LNCaP clone FGC (cell line): Measurements from ENCODE around the gene PDCD7.

Source experiments
- DNase-seq: peaks from one replicate; pipeline ENCODE4 v3.0.0-alpha.2; 2011; ENCODE audit warnings: low read depth
- H3K4me3 ChIP-seq: 2 replicates; pipeline ENCODE4 v1.5.1; 2011; ENCODE audit warnings: mild to moderate bottlenecking, low read depth, low read length, control low read depth
- TF ChIP-seq, protein P1 (sequence below): IDR thresholded peaks from 2 replicates; pipeline ENCODE4 v1.5.1; 2012; ENCODE audit warnings: mild to moderate bottlenecking; ENCODE audit not compliant: control insufficient read depth, insufficient read depth; ENCODE audit errors: extremely low read depth

The PDCD7 gene

DNA sequence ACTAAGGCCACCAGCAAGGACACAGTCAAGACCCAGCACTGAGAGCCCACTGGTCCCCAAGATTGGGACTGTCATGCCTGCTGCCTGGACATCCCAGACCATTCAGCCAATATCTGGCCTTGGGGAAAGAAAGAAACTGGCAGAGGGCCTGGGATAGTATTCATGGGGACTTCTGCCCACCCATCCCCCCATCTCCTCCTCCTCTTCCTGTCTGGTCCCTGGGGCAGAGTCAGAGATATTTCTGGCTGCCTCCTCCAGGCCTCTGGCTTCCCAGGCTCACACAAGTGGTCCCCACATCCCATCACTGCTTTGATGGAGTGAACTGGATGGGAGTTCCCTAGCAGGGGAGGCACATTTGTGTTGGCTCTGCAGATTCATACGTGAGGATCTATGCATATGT lies 61.6 kb downstream of the PDCD7 start:
- no peak for DNase-seq
- H3K4me3 ChIP-seq = no peak overlapping the region
- TF ChIP-seq, protein P1, sequence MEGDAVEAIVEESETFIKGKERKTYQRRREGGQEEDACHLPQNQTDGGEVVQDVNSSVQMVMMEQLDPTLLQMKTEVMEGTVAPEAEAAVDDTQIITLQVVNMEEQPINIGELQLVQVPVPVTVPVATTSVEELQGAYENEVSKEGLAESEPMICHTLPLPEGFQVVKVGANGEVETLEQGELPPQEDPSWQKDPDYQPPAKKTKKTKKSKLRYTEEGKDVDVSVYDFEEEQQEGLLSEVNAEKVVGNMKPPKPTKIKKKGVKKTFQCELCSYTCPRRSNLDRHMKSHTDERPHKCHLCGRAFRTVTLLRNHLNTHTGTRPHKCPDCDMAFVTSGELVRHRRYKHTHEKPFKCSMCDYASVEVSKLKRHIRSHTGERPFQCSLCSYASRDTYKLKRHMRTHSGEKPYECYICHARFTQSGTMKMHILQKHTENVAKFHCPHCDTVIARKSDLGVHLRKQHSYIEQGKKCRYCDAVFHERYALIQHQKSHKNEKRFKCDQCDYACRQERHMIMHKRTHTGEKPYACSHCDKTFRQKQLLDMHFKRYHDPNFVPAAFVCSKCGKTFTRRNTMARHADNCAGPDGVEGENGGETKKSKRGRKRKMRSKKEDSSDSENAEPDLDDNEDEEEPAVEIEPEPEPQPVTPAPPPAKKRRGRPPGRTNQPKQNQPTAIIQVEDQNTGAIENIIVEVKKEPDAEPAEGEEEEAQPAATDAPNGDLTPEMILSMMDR = no peak

DNA sequence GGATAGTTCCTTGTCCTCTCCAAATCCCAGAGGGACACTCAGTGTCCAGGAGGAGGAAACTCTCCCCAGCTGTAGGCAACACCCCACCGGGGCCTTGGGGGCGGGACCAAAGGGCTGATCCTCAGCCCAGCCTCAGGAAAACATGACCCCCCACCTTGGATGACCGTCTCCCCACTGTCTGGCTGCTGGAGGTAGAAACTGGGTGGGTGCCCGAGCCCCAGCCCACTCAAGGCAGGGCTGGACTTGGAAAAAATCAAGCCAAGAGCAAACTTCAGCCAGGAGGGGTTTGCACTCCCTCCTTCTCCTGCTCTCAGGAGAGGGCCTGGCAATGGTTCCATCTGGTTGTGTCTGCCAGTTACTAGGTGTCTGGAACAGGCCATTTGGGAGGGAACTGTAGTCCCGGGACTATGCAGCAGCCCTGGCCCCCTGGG lies 62.2 kb downstream of the PDCD7 start:
- TF ChIP-seq, protein P1 = no peak
- H3K4me3 ChIP-seq = no peak overlapping the region
- DNase-seq = no peak

DNA sequence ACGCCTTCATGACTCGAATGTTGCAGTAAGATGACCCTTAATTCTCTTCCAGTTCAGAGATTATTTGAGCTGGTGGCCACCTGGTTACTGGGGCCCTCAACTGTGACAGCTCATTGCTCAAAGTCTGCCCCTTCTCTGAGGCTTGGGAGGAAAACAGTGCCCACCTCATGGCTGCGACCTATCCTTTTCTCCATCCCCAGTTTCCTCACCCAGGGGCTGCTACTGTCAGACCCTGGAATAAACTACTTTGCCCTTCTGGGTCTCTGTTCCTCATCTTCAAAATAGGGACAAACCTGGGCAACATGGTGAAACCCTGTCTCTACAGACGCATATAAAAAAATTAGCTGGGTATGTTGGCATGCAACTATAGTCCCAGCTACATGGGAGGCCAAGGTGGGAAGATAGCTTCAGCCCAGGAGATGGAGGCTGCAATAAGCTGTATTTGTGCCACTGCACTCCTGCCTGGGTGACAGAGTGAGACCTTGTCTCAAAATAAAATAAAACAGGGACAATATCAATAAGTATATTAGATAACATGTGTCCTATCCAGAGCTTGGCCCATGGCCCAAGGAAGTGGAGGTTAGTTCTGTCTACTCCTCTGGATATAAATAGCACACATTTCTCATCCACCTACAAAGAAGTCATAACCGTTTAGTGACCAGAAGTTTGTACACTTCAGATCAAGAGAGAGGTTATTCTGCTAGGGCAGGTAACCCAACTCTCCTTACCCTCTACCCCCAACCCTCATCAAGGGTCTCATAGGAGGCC lies 63.6 kb downstream of the PDCD7 start:
- DNase-seq = no peak
- no peak overlapping the region for H3K4me3 ChIP-seq
- TF ChIP-seq, protein P1 = no peak

DNA sequence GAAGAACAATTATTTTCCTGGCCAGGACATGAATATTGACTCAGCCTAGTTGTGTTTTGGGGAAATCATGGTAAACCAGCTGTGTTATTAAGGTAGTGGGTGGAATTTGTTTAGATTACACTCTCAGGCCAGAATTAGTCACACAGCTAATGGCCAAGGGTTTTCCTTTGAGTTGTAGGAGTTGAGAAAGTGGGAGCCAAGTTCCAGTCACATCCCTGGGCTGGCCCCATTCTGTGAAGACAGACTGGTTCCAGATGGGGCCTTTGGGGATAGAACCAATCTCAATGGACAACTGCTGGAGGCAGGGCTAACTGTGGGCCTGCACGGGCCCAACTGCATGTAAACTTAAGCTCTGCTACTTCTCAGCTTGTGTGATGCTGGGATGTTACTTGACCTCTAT lies 64.4 kb downstream of the PDCD7 start:
- H3K4me3 ChIP-seq = no peak overlapping the region
- no peak for DNase-seq
- TF ChIP-seq, protein P1 = no peak

DNA sequence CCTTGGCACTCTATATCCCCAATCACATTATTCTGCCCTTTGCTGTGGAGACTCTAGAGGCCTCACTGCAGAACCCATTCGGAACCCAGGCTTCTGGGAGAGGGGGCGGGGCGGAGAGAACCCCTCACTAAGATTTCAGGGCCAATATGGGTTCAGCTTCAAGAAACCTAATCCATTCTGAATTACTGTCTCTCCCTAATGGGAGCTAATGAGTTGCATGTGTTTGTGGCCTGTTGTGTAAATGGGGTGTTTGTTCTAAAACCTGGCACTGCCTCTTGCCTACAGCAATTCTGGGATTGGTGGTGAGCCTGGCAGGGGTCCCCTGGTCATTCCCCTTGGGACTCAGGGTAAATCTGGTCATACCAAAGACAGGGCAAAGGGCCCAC lies 65.2 kb downstream of the PDCD7 start:
- no peak overlapping the region for H3K4me3 ChIP-seq
- DNase-seq = no peak
- TF ChIP-seq, protein P1 = no peak

DNA sequence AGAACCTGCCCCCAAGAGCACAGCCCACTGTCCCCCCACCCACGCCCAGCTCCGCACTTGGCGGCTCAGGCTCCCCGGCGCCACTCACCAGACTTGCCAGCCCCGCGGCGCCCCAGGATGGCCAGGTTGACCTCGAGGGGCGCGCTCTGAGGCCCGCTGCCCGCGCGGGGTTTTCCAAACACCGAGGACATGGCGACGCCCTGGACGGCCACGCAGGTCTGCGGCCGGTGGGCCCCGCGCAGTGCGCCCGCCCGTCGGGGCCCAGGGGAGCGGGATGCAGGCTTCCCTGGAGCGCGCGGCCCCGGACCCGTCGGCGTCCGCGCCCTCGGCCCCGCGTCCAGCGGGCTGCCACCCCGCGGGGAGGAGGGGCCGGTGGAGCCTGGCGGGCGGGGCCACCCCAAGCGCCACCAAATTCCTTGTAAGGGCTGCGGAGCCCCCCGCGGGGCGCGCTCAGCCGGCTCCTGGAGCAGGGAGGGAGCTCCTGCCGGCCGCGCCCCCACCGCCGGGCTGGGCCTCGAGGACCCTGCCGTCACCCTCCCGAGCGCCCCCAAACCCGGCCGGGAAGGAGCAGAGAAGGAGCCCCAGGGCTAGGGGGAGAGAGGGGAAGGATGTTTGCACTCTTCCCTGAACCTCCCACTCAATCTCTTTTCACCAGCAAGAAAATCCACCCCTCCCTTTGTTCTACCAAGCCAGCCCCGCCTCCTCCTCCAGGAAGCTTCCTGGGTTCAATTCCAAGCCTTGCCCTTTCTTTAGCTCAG lies 65.8 kb downstream of the PDCD7 start, which contains the start of gene RASL12:
Gene RASL12, minus strand, starts transcription at position 347 of the 758 bp plus-strand sequence. Its CDS starts 156 bp downstream, at position 191.
- no peak for DNase-seq
- H3K4me3 ChIP-seq = no peak within 1 kb of the TSS
- TF ChIP-seq, protein P1 = no peak
